SK-N-DZ (cell line): ENCODE data around the gene VEGFD.

Experiments used
- DNase-seq: peaks from one replicate; pipeline ENCODE4 v3.0.0-alpha.2; 2015; ENCODE audit warnings: low spot score

VEGFD gene

DNA sequence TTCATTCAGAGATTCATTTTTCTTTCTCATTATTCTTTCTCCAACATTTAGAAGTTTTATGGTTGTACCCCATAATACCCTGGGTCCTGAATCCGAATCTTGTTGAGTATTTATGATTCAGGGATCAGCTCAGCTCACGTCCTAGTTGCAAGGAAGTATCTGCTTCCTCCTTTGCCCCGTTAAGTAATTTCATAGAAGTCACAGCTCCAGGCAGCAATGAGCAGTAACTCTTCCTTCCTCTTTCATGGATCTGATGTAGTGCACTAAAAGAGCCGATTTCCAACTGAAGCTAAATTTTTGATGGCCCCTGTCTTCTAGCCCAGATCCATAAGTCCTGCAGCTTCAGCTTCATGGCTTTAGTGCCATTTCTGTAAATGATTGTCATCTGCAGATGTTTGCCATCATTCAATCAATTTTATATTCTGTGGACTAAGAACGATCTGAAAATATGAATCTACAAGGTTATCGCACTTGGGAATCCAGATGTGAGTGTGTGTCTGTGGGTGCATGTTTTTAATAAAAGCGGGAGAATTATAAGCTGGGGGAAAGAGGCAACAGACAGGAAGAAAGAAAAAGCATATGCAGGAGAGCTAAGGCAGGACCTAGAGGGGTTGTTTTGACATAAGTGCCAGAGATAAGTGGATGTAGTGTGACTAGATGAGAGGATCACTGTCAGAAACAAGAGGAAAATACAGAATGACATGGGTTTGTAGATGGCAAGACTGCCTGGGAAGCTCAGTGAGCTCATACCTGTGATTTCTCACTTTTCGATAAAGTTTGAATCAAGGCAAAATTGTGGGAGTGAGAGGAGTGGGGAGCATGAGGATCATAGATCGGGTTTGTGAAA is 17.5 kb downstream of the VEGFD start:
- DNase-seq = no peak

DNA sequence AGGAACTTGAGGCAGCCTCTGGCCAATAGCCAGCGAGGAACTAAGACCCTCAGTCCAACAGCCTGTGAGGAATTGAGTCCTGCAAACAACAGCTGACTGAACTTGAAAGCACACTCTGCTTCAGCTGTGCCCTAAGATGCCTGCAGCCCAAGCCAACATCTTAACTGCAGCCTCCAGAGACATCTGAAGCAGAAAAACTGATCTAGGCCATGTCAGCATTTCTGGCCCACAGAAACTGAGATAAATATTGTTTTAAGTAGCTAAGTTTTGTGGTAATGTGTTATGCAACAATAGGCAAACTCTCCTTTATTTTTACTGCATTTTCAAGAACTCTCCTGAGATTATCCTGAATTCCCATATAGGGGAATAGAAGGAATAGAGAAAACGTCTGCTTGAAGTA is 24.5 kb downstream of the VEGFD start:
- DNase-seq = no peak

DNA sequence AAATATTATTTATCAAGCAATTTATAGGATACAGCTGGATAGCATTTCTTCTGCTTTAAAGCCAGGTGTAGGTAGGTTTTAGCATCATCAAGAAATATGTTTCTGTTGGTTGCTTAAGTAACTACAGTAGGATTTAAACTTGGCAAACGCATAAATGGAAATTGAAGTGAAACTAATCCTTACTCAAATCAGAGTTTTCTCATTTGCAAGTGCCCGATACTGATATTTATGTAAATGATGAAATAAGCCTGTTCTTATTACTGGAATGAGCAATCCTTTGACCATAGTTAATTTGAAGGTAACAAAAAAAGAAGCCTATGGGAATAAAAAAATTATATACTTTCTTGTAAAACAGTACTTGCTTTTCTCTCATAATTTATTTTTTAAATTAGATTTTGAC is 25.7 kb downstream of the VEGFD start:
- no peak for DNase-seq

- no peak for DNase-seq
Measured at GRCh38 chrX:15356444-15356843, 27.8 kb downstream of the VEGFD start.

DNA sequence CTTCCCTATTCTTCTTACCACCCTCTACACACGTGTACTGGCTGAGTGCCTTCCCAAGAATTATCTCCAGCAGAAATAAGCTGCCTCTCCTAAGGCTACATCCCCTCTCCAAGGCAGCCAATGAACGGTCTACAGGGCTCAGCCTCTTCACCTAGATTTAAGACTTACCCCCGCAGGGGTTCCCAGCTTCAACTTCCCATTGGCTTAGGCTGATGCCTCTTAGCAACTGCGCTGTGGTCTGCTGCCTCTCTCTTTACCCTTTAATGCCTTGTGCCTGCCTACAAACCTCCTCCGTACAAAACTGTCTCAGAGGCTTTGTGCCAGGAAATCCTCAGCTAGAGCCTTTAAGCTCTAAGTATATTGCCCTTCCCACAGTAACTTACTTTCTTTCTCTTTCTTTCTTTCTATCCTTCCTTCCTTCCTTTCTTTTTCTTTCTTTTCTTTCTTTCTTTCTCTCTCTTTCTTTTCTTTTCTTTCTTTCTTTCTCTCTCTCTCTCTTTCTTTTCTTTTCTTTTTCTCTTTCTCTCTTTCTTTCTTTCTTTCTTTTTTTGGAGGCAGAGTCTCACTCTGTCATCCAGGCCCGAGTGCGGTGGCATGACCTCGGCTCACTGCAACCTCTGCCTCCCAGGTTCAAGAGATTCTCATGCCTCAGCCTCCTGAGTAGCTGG is 33.8 kb downstream of the VEGFD start:
- DNase-seq = peak; percentile 3

DNA sequence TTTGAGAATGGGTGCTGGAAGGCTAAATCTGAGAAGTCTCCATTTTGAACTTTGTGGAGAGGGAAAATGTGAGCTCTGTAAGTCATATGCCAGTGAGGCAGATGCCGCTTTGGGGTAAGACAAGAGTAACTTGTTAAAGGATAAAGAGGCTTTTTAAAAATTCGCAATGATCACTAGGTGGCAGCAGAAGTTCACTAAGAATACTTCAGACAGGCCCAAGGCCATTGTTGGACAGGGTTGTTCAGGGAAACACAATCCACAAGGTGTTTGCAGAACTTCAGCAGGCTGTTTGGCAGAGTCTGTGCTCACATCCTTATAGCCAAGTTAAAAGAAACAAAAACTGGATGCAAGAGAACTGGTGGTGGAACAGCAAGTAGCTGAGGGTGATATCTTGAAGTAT is 35.2 kb downstream of the VEGFD start:
- peak; percentile 76 for DNase-seq

GRCh38 chrX:15345976-15346375 is 38.2 kb downstream of the VEGFD start:
- no peak for DNase-seq

- DNase-seq = no peak
Measured at GRCh38 chrX:15344106-15344505, 40.1 kb downstream of the VEGFD start.

- peak; percentile 3 for DNase-seq
Measured at GRCh38 chrX:15343075-15343476, 41.1 kb downstream of the VEGFD start.

DNA sequence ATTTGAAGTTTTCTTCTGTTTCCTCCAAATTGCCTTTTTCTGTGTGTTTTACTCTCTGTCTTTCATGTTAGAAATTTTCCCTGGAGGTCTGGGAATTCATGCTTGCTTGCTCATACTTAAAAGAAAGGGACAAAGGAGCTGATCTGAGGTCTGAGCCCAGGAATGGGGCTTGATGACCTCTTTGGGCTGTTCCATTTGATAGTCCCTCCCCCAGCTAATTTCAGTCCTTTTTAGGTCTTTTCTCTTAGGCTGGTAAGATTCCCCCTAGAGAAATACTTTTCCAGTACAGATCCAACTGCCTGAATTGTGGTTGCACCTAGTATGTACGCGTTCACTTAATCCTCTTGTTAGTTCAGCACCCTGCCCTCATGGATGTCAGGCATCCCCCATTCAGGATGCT is 43.3 kb downstream of the VEGFD start:
- DNase-seq = no peak

DNA sequence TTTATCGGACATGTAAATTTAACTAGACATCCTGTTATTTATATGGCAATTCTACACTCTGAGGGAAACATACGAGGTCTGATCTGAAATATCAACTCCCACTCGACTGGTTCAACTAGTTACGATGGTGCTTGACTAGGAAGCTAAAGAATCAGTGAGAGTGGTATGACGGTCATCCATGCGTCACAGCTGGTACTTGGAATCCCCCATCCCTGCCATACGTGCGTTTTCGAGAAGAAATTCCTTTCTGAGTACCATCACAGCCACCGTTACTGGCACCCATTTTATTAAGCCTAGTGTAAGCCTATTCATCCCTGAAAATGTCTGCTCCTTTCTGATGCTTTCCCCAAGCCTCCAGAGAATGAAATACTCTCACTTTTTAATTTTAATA is 48.2 kb downstream of the VEGFD start:
- DNase-seq = peak; percentile 24

DNA sequence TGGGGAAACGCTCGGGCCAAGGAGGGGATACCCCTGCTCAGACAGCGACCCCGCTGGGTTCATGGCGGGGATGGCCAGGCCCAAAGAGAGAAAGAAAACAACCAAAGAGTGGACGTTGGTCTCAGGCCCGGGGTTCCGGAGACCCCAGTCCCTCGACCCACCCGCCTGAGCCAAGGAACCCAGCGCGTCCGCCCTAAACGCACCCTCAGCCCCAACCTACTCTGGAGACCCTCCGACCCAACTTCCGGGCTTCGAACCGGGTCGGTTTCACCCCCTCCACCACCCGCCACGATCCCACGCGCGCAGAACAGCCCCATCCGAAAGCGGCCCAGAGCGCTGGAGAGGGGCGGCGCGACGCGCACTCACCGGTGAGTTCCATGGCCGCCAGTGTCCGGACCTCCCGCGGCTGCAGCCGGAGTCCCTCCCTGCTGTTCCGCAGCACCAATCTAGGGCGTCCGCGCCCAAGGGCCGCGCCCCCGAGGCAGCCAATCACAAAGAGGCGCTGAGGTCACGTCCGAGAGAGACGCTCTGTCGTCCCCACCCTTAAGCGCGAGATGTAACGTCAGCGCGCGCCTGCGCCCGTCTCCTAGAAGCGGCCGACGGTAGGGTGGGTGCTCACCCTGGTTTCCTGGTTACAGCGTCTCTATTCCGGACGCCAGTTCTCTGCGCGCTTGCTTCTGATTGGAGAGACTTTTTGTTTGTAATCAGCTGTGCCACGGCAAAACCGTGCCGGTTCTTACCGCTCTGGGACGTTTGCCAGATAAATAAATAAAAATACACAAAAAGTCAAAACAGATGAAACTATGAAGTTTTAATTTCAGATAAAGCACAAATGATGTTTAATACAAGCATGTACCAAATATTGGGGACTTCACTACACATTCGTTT is 48.8 kb downstream of the VEGFD start, which contains the start of gene PIGA:
TSS of gene PIGA (minus strand) at position 389 of the 888 bp plus-strand sequence. CDS start 3,593 bp downstream, outside the sequence.
- DNase-seq = peak; percentile 94

DNA sequence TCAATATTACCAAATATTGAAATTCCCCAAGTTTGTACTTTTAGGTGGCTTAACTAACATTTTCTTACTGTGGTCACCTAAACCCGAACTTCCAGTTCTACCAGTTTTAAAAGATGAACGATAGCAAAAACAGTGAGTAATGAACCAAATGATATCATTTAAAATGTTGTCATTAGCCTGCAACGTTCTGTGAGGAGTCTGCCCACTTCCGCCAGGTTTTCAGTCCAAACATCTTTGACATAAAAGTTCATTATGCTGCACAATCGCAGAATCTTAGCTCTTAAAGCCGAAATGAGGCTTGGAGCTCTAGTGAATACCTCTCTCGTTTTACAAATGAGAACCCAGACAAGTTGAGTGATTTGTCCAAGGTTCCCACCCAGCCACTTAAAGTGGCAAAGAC is 49.7 kb downstream of the VEGFD start:
- DNase-seq = no peak

DNA sequence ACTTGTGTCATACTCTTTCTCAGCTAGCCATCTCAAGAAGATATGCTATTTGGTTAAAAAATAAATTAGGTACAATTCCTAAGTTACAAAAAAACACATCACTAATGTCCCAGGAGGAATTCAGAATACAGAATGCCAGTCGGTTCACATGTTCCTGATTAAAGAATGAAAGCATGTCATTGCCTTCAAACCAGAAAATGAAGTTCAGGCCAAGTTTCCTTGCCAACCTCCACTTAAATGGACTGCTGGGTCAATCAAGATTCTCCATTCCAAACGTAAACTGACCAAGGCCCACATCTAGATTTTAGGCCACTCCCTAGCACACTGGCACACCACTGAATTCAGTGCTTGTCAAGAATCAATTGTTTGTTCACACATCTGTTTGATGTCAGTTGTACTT is 55.4 kb downstream of the VEGFD start:
- DNase-seq = no peak

DNA sequence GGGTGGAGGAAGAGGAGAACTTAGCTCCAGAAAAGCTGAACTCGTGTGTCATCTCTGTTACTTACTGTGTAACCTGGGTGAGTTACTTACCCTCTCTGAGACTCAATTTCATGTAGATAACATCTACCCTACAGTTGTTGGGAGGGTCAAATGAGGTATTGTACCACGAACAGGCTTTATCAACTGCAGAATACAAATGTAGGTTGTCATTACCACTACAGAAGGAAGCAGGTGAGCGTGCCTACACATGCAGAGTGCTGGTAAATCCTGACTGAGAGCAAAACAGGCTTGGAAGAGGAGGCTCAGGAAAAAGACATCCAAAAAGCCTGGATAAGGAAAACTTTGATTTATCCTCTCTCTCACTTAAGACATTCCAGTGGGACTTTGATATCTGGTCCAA is 56.1 kb downstream of the VEGFD start:
- no peak for DNase-seq

- DNase-seq = no peak
Measured at GRCh38 chrX:15322472-15322871, 61.7 kb downstream of the VEGFD start.

DNA sequence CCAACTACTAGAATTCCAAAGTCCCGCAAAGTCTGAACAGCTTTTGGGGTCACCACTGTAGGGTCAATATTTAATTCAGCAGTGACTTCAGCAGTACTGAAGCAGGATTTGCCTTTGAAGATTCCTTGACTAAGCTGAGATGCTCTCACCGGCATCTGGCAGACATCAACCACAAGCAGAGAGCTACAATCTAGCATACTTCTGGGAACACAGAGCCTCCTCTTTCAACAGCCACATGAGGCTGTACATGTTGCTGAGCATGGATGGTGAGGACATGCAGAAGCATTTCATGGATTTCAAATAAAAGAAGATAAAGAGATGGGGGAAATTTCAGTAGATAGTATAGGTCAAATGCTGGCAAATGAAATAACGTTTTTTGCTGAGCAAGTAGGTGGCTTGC is 62.1 kb downstream of the VEGFD start:
- DNase-seq = no peak

DNA sequence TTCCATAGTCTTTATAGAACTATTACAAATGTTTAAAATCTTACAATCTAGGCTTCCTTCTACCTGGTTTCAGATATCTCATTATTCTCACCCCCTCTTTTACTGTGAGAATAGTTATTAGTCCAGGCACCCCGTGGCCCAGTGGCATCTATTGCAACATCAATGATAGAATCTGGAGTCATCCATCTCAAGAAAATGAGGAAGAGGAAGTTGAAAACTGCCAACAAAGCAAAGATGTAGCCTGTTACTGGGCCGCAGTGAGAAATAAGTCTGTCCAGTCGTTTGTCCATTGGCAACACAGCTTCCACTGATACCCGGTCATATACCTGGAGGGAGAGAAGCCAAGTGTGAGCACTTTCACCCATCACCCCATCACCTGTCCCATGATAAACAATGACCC is 62.8 kb downstream of the VEGFD start:
- no peak for DNase-seq

- DNase-seq = no peak
Measured at GRCh38 chrX:15320297-15320696, 63.9 kb downstream of the VEGFD start.

DNA sequence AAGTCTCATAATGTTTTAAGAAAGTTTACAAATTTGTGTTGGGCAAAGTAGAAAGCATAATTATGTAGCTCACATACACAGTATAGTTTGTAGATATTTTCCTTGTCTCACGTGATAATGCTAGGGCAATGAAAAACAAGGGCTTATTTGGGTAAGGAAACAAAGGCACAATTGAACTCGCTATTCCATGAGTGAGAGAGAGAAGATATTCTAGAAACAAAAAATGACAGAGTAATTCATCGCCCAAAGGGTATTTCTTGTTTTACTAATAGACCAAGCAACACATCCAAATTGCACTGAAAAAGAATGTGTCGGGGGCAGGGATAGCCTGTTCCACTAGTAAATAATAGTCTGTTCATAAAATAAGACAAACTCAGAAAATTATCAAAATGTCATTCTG is 65.1 kb downstream of the VEGFD start:
- DNase-seq = no peak

DNA sequence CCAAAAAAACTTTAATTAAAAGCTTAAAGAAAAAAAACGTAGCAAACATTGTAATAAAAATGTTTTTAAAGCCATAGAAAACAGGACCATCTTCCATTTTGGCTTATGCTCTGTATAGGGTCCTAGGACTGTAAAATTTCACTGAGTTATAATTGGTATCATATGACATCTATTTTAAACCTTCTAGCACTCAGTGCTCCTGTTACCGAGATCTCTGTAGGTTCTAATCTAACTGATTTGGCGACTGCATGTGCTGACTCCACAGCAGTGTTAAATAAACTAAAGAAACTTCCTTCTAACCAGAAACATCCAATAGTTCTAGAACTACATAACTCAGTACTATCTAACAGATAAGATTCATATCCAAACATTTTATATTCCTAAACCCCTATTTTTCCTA is 68.7 kb downstream of the VEGFD start, which contains the start of gene ASB11:
TSS of gene ASB11 (minus strand) at position 132 of the 400 bp plus-strand sequence. CDS start at position 97, 35 bp downstream.
- DNase-seq = no peak

DNA sequence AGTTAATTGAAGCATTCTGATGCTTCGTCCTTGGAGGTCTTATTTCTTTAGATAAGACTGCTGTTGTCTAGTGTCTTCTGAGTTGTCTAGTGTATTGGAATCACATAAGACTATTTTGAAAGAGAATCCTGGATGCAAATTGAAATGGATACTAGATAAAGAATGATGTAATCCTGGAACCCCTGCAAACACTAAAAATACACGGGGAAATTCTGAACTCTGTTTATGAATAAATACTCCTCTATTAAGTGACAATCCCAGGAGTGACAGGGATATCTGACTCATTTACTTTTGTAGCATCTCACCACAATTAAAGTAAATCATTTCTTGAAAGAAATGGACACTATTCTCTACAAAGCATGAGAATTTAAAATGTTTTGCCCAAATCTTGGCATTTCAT is 69.7 kb downstream of the VEGFD start:
- DNase-seq = no peak
